Measurements from ENCODE around the gene TXNDC16. TPM values are rescaled to one million over a fixed set of nuclear protein-coding genes. Genes with fewer than 3 reads are reported as not detected.

The TXNDC16 gene
- total RNA-seq, 1 donor from 2014 or later: 8.2 TPM

DNA sequence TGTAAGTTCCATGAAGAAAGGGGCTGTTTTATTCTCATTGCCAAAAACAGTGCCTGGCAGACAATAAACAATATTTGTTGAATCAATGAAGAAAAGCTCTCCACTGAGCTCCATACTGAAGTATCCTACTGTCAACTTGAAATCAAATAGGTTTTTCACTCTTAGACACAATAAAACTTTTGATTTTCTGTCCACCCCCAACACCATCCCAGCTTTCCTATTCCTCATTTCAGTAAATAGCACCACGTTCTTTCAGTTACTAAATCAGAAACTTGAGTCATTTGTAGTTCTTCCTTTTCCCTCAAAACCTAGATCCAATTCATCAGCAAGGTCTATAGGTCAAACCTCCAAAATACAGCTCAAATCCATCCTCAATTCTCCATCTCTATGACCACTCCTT, 124.8 kb downstream of the TXNDC16 start:
- Histone ChIP-seq H3K27me3 (ENCODE audit: low read depth) (no peaks in the 10 kb centered on the region), H3K27ac (no peak overlapping the region), H3K36me3 (peaks cover 7% of the 10 kb centered on the region), H3K4me3 (no peak overlapping the region), H3K4me1 (no peaks in the 10 kb centered on the region), H3K9me3 (no peaks in the 10 kb centered on the region)
- TF ChIP-seq, protein P1, sequence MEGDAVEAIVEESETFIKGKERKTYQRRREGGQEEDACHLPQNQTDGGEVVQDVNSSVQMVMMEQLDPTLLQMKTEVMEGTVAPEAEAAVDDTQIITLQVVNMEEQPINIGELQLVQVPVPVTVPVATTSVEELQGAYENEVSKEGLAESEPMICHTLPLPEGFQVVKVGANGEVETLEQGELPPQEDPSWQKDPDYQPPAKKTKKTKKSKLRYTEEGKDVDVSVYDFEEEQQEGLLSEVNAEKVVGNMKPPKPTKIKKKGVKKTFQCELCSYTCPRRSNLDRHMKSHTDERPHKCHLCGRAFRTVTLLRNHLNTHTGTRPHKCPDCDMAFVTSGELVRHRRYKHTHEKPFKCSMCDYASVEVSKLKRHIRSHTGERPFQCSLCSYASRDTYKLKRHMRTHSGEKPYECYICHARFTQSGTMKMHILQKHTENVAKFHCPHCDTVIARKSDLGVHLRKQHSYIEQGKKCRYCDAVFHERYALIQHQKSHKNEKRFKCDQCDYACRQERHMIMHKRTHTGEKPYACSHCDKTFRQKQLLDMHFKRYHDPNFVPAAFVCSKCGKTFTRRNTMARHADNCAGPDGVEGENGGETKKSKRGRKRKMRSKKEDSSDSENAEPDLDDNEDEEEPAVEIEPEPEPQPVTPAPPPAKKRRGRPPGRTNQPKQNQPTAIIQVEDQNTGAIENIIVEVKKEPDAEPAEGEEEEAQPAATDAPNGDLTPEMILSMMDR (IDR thresholded peaks at IDR 0.05): no peak
- no peak for DNase-seq
- intact Hi-C loops (cut with DNase I): no loop called here
- no peak for ATAC-seq

GRCh38 chr14:52422650-52423356, 129.5 kb downstream of the TXNDC16 start:
- Histone ChIP-seq H3K27ac (no peak overlapping the region), H3K27me3 (ENCODE audit: low read depth) (no peaks in the 10 kb centered on the region), H3K36me3 (no peaks in the 10 kb centered on the region), H3K9me3 (no peaks in the 10 kb centered on the region), H3K4me3 (no peak overlapping the region), H3K4me1 (no peaks in the 10 kb centered on the region)
- DNase-seq: no peak
- TF ChIP-seq, protein P1 (IDR thresholded peaks at IDR 0.05): no peak
- ATAC-seq: peak in 1 of 2 donors; percentile 68
- intact Hi-C loops (cut with DNase I): no loop called here

DNA sequence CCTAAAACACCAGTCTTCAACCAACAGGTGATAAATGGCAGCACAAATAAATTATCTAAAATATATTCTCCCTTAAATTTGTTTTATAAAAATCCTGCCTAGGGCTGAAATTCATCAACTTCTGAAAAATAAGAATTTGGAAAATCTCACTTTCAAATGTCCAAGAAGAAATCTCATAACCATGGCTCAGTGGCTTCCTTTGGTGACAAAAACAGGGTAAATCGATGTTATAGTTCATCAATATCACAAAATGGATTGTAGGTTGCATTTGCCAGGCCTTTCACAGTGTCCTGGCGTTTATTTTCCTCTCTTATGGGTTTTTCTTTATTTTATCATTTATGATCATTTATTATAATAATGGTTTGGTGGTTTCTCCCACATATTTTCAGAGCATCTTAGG, 135.2 kb downstream of the TXNDC16 start:
- ATAC-seq (no peak), DNase-seq (no peak)
- no peaks in the 10 kb centered on the region for H3K9me3 ChIP-seq
- H3K4me1 ChIP-seq: no peaks in the 10 kb centered on the region
- TF ChIP-seq, protein P1 (IDR thresholded peaks at IDR 0.05): no peak
- no peak overlapping the region for H3K4me3 ChIP-seq
- H3K27ac ChIP-seq: no peak overlapping the region
- intact Hi-C loops (cut with DNase I): no loop called here
- H3K36me3 ChIP-seq: no peaks in the 10 kb centered on the region
- H3K27me3 ChIP-seq (ENCODE audit: low read depth): no peaks in the 10 kb centered on the region

DNA sequence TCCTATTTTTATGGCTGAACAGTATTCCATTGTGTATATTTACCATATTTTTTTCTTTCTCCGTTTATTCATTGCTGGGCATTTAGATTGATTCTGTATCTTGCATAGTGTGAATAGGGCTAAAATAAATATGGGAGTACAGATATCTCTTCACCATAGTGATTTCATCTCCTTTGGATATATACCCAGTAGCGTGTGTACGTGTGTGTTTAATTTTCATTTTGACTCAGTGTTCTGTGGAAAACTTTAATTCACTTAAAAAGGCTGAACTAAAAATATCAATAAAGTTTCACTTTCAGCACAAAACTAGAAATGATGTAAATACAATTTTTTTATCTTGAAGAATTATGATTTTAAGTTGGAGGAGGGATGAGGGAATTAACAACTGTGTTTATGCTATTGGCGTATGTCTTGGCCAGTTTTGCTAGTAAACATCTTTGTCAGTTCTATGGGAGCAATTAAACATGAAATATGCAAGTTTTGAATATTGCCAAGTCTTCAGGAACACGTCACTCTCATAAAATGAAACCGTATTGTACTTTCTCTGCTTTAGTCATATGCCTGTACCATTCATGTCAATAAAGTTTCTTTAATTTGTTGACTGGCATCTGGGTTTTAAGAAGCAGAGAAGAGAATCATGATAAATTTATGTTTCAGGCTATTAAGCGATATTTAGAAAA, 138.4 kb downstream of the TXNDC16 start:
- no peaks in the 10 kb centered on the region for H3K4me1 ChIP-seq
- DNase-seq: no peak
- no peak overlapping the region for H3K4me3 ChIP-seq
- TF ChIP-seq, protein P1 (IDR thresholded peaks at IDR 0.05): no peak
- H3K36me3 ChIP-seq: no peaks in the 10 kb centered on the region
- no peak for ATAC-seq
- H3K9me3 ChIP-seq: no peaks in the 10 kb centered on the region
- H3K27me3 ChIP-seq (ENCODE audit: low read depth): no peaks in the 10 kb centered on the region
- intact Hi-C loops (cut with DNase I): no loop called here
- H3K27ac ChIP-seq: no peak overlapping the region

GRCh38 chr14:52412426-52412825, 139.9 kb downstream of the TXNDC16 start:
- Histone ChIP-seq H3K27me3 (ENCODE audit: low read depth) (no peaks in the 10 kb centered on the region), H3K9me3 (no peaks in the 10 kb centered on the region), H3K4me1 (no peaks in the 10 kb centered on the region), H3K4me3 (no peak overlapping the region), H3K36me3 (no peaks in the 10 kb centered on the region), H3K27ac (no peak overlapping the region)
- ATAC-seq: no peak
- DNase-seq: no peak
- intact Hi-C loops (cut with DNase I): no loop called here
- TF ChIP-seq, protein P1 (IDR thresholded peaks at IDR 0.05): no peak

Data from lower lobe of right lung (tissue), 2 donors.